Esophagus squamous epithelium (tissue), 5 donors: ENCODE measurements around the gene C3AR1. TPM values are rescaled to one million over a fixed set of nuclear protein-coding genes. Genes with fewer than 3 reads are reported as not detected.

Source experiments
- DNase-seq: peaks from one replicate; lab custom pipeline; 2025; lab: John Stamatoyannopoulos, UW
- H3K27ac ChIP-seq, 4 donors: fragments of 200-600 bp; sonication (generic); one replicate each; pipeline ENCODE4 v1.5.1; 2016 to 2019; ENCODE audit warnings: mild to moderate bottlenecking in 1 of 4
- H3K27me3 ChIP-seq, 4 donors: fragments of 200-600 bp; sonication (generic); 1 replicate in 3 of 4; 2 replicates in 1 of 4; pipeline versions ENCODE4 v1.5.1 to v1.6.0; 2017 to 2021; ENCODE audit warnings: antibody characterized with exemption in 1 of 4
- H3K36me3 ChIP-seq, 3 donors: fragments of 200-600 bp; sonication (generic); one replicate each; pipeline ENCODE4 v1.5.1; 2016 to 2019
- H3K4me1 ChIP-seq, 3 donors: fragments of 200-600 bp; sonication (generic); one replicate each; pipeline ENCODE4 v1.5.1; 2017 to 2019
- H3K4me3 ChIP-seq, 4 donors: fragments of 200-600 bp; sonication (generic); 1 replicate in 3 of 4; 2 replicates in 1 of 4; pipeline ENCODE4 v1.5.1; 2016 to 2019; ENCODE audit warnings: mild to moderate bottlenecking in 2 of 4, moderate library complexity in 1 of 4
- H3K9me3 ChIP-seq, 3 donors: fragments of 200-600 bp; sonication (generic); one replicate each; pipeline ENCODE4 v1.5.1; 2016 to 2019
- CTCF ChIP-seq, 6 experiments: fragments of 450-650 bp in 4 of 6; fragments of 200-600 bp in 2 of 6; sonication (generic) in 2 of 6; IDR thresholded peaks; one replicate each; pipeline ENCODE4 v1.5.1; 2016 to 2019; ENCODE audit warnings: antibody characterized with exemption in 6 of 6, mild to moderate bottlenecking in 4 of 6, moderate library complexity in 4 of 6
- POLR2A ChIP-seq, 4 donors: fragments of 450-650 bp; IDR thresholded peaks; one replicate each; pipeline ENCODE4 v1.6.1; 2017; ENCODE audit warnings: antibody characterized with exemption in 4 of 4, mild to moderate bottlenecking in 4 of 4, moderate library complexity in 3 of 4
- WGBS, 2 donors: methylation state at CpG; one replicate each; pipeline ENCODE4 v1.1.5; 2018; 5-methylcytosine and 5-hydroxymethylcytosine counted together
- intact Hi-C: fragments of 100-400 bp; cut with DNase I; formaldehyde crosslinking; loops from one replicate; pipeline ENCODE4 v1.15.0; 2022
- total RNA-seq, 4 donors: library from RNA; depleted of rRNA; stranded (reverse); fragments of >200 nt; gene quantifications; one replicate each; pipeline ENCODE4 v1.1.0, GENCODE V29; 2016
- donor health status: DM: yes; HTN: yes; CAD: no.

C3AR1 gene
- total RNA-seq, 4 donors from 2014 or later = 0.15 to 9.5 (median 4.7) TPM

GRCh38 chr12:8058506-8058905, 7.7 kb downstream of the C3AR1 start:
- no peak for DNase-seq
- intact Hi-C loops = no loop called here
- Histone ChIP-seq H3K27me3 (no peaks in the 10 kb centered on the region), H3K4me3 (no peak overlapping the region), H3K27ac (no peak overlapping the region), H3K9me3 (no peaks in the 10 kb centered on the region), H3K4me1 (no peaks in the 10 kb centered on the region), H3K36me3 (peaks cover 0 to 28% (median 7%) of the 10 kb centered on the region in 3 donors)
- TF ChIP-seq POLR2A (IDR thresholded peaks at IDR 0.05) = no peak
- no peak for TF ChIP-seq CTCF (IDR thresholded peaks at IDR 0.05)
- 60 to 65% methylated on average over 6 of the region's 6 CpGs for WGBS, 2 donors

GRCh38 chr12:8057839-8058238, 8.3 kb downstream of the C3AR1 start:
- TF ChIP-seq CTCF (IDR thresholded peaks at IDR 0.05) = no peak
- TF ChIP-seq POLR2A (IDR thresholded peaks at IDR 0.05) = no peak

GRCh38 chr12:8057306-8057705, 8.9 kb downstream of the C3AR1 start:
- 54 to 57% methylated on average over 2 of the region's 2 CpGs for WGBS, 2 donors
- no peaks in the 10 kb centered on the region for H3K27me3 ChIP-seq
- H3K4me1 ChIP-seq = no peaks in the 10 kb centered on the region
- H3K9me3 ChIP-seq = no peaks in the 10 kb centered on the region
- peaks cover 4 to 40% (median 7%) of the 10 kb centered on the region in 3 donors for H3K36me3 ChIP-seq
- no peak overlapping the region for H3K4me3 ChIP-seq
- intact Hi-C loops = no loop called here
- no peak overlapping the region for H3K27ac ChIP-seq
- DNase-seq = no peak
- no peak for TF ChIP-seq CTCF (IDR thresholded peaks at IDR 0.05)

More at GRCh38 chr12:8057839-8058238, 8.3 kb downstream of the C3AR1 start:
- DNase-seq = no peak
- intact Hi-C loops = no loop called here
- no peak overlapping the region for H3K27ac ChIP-seq
- WGBS, 2 donors = 42 to 62% methylated on average over 4 of the region's 4 CpGs
- H3K27me3 ChIP-seq = no peaks in the 10 kb centered on the region
- no peak overlapping the region for H3K4me3 ChIP-seq
- no peaks in the 10 kb centered on the region for H3K9me3 ChIP-seq
- peaks cover 3 to 35% (median 7%) of the 10 kb centered on the region in 3 donors for H3K36me3 ChIP-seq
- H3K4me1 ChIP-seq = no peaks in the 10 kb centered on the region

GRCh38 chr12:8054816-8055215, 11.3 kb downstream of the C3AR1 start:
- WGBS, 2 donors = 83 to 85% methylated on average over 2 of the region's 2 CpGs
- no peak overlapping the region for H3K4me3 ChIP-seq
- H3K36me3 ChIP-seq = peaks cover 14 to 65% (median 14%) of the 10 kb centered on the region in 3 donors
- H3K9me3 ChIP-seq = no peaks in the 10 kb centered on the region
- H3K4me1 ChIP-seq = no peaks in the 10 kb centered on the region
- TF ChIP-seq POLR2A (IDR thresholded peaks at IDR 0.05) (no peak), CTCF (IDR thresholded peaks at IDR 0.05) (no peak)
- intact Hi-C loops = no loop called here
- no peak overlapping the region for H3K27ac ChIP-seq
- no peak for DNase-seq
- H3K27me3 ChIP-seq = no peaks in the 10 kb centered on the region

GRCh38 chr12:8052679-8053078, 13.5 kb downstream of the C3AR1 start:
- H3K36me3 ChIP-seq = peaks cover 26 to 86% (median 34%) of the 10 kb centered on the region in 3 donors
- no peaks in the 10 kb centered on the region for H3K27me3 ChIP-seq
- H3K27ac ChIP-seq = peak overlapping the region in 1 of 4 donors; percentile 15
- no peak for DNase-seq
- intact Hi-C loops = no loop called here
- H3K4me1 ChIP-seq = no peaks in the 10 kb centered on the region
- TF ChIP-seq CTCF (IDR thresholded peaks at IDR 0.05) (no peak), POLR2A (IDR thresholded peaks at IDR 0.05) (no peak)
- no peaks in the 10 kb centered on the region for H3K9me3 ChIP-seq
- 76 to 79% methylated on average over 6 to 7 of the region's 7 CpGs for WGBS, 2 donors
- H3K4me3 ChIP-seq = no peak overlapping the region
